ENCODE results near the gene TNFSF8. TPM values are rescaled to one million over a fixed set of nuclear protein-coding genes. Genes with fewer than 3 reads are reported as not detected.

TNFSF8 gene
- total RNA-seq, 1 donor, result not detected

- TF ChIP-seq CTCF (IDR thresholded peaks at IDR 0.05; ENCODE audit: insufficient read depth, low read length), result no peak
Observed at GRCh38 chr9:114929201-114929600, 1.2 kb downstream of the TNFSF8 start.

GRCh38 chr9:114928671-114929070 is 1.7 kb downstream of the TNFSF8 start:
- DNase-seq (ENCODE audit: low read depth), result no peak
- no peak overlapping the region for H3K4me3 ChIP-seq (ENCODE audit: low read depth, low read length)
- no peak for TF ChIP-seq CTCF (IDR thresholded peaks at IDR 0.05; ENCODE audit: insufficient read depth, low read length)

More at GRCh38 chr9:114929201-114929600, 1.2 kb downstream of the TNFSF8 start:
- H3K4me3 ChIP-seq (ENCODE audit: low read depth, low read length), result no peak overlapping the region
- no peak for DNase-seq (ENCODE audit: low read depth)

- DNase-seq (ENCODE audit: low read depth), result no peak
- no peak for TF ChIP-seq CTCF (IDR thresholded peaks at IDR 0.05; ENCODE audit: insufficient read depth, low read length)
- no peak overlapping the region for H3K4me3 ChIP-seq (ENCODE audit: low read depth, low read length)
Observed at GRCh38 chr9:114928136-114928535, 2.3 kb downstream of the TNFSF8 start.

- TF ChIP-seq CTCF (IDR thresholded peaks at IDR 0.05; ENCODE audit: insufficient read depth, low read length), result no peak
- no peak for DNase-seq (ENCODE audit: low read depth)
- H3K4me3 ChIP-seq (ENCODE audit: low read depth, low read length), result no peak overlapping the region
Observed at GRCh38 chr9:114925672-114926071, 4.7 kb downstream of the TNFSF8 start.

GRCh38 chr9:114925039-114925438 is 5.4 kb downstream of the TNFSF8 start:
- DNase-seq (ENCODE audit: low read depth), result no peak

GRCh38 chr9:114924327-114924726 is 6.1 kb downstream of the TNFSF8 start:
- TF ChIP-seq CTCF (IDR thresholded peaks at IDR 0.05; ENCODE audit: insufficient read depth, low read length), result no peak
- no peak for DNase-seq (ENCODE audit: low read depth)
- no peak overlapping the region for H3K4me3 ChIP-seq (ENCODE audit: low read depth, low read length)

More at GRCh38 chr9:114925039-114925438, 5.4 kb downstream of the TNFSF8 start:
- no peak overlapping the region for H3K4me3 ChIP-seq (ENCODE audit: low read depth, low read length)
- no peak for TF ChIP-seq CTCF (IDR thresholded peaks at IDR 0.05; ENCODE audit: insufficient read depth, low read length)

- no peak for TF ChIP-seq CTCF (IDR thresholded peaks at IDR 0.05; ENCODE audit: insufficient read depth, low read length)
Observed at GRCh38 chr9:114923918-114924317, 6.5 kb downstream of the TNFSF8 start.

More at GRCh38 chr9:114923918-114924317, 6.5 kb downstream of the TNFSF8 start:
- H3K4me3 ChIP-seq (ENCODE audit: low read depth, low read length), result no peak overlapping the region
- DNase-seq (ENCODE audit: low read depth), result no peak
